Left lung (tissue), 10 donors: ENCODE data around the gene TCAP. TPM values are rescaled to one million over a fixed set of nuclear protein-coding genes. Genes with fewer than 3 reads are reported as not detected.

Source experiments
- ATAC-seq: fragments of 200-7000 bp; cut with Tn5 transposase; one replicate; pipeline ENCODE4 v1.9.1; 2020; ENCODE audit warnings: moderate library complexity
- DNase-seq, 4 donors: peaks; one replicate each; pipeline ENCODE4 v3.0.0-alpha.2; 2013 to 2020
- H3K27ac ChIP-seq, 2 donors: fragments of 200-600 bp; sonication (generic) in 1 of 2; one replicate each; pipeline versions ENCODE4 v1.5.0 to v1.8.0; 2020 to 2021
- H3K27me3 ChIP-seq, 2 donors: fragments of 200-600 bp; sonication (generic) in 1 of 2; one replicate each; pipeline versions ENCODE4 v1.5.0 to v1.8.0; 2020 to 2021
- H3K36me3 ChIP-seq, 2 donors: fragments of 200-600 bp; sonication (generic) in 1 of 2; one replicate each; pipeline versions ENCODE4 v1.5.0 to v1.8.0; 2020 to 2021
- H3K4me1 ChIP-seq, 2 donors: fragments of 200-600 bp; one replicate each; pipeline ENCODE4 v1.8.0; 2021
- H3K4me3 ChIP-seq, 2 donors: fragments of 200-600 bp; sonication (generic) in 1 of 2; one replicate each; pipeline versions ENCODE4 v1.5.0 to v1.8.0; 2020 to 2021; ENCODE audit warnings: mild to moderate bottlenecking in 1 of 2
- H3K9me3 ChIP-seq, 2 donors: fragments of 200-600 bp; sonication (generic) in 1 of 2; one replicate each; pipeline versions ENCODE4 v1.5.0 to v1.8.0; 2020 to 2021
- intact Hi-C, 2 donors: fragments of 100-400 bp; cut with DNase I; formaldehyde crosslinking; loops; one replicate each; pipeline versions ENCODE4 v1.11.2 to v1.14.2; 2022
- polyA plus RNA-seq, 6 donors: library from polyadenylated mRNA; unstranded; fragments of 120-200 nt; gene quantifications; one replicate each; pipeline ENCODE4 v1.2.1, GENCODE V29; 2013; ENCODE audit not compliant: insufficient read length in 6 of 6
- total RNA-seq, 2 donors: library from RNA; stranded (reverse); fragmentation: NEBNext Ultra II Directional; extraction: Animal tissue kit (Norgen Biotek cat#: 25700); gene quantifications; one replicate each; pipeline ENCODE4 v1.2.1, GENCODE V29; 2021
- TF ChIP-seq, protein P1 (sequence below), 2 donors: fragments of 200-600 bp; sonication (generic) in 1 of 2; IDR thresholded peaks; one replicate each; pipeline versions ENCODE4 v1.5.0 to v1.8.0; 2021; ENCODE audit warnings: antibody characterized with exemption in 2 of 2
- donor health status: DM: no; HTN: yes; CAD: no.
- donor health status: DM: no; HTN: no; CAD: no.

The TCAP gene
- total and polyA plus RNA-seq, 8 donors, result 1.3 to 2.6 (median 1.8) TPM

GRCh38 chr17:39699818-39700147 is 34.6 kb downstream of the TCAP start, which contains the start of gene ERBB2:
Gene ERBB2, plus strand, starts transcription at chr17:39700064. Its CDS starts 175 bp downstream, at chr17:39700239.
- Histone ChIP-seq H3K4me3 (peak within 1 kb of the TSS; percentile 54 to 67), H3K9me3 (no peaks in the 10 kb centered on the region), H3K36me3 (no peaks in the 10 kb centered on the region), H3K27ac (peak within 1 kb of the TSS; percentile 47 to 76), H3K27me3 (peaks cover 0 to 39% of the 10 kb centered on the region in 2 donors), H3K4me1 (peaks cover 12 to 35% of the 10 kb centered on the region in 2 donors)
- intact Hi-C loops, result no loop called here
- ATAC-seq, result peak; percentile 85
- DNase-seq, result peak in 3 of 4 donors; percentile 70 to 91 (median 79)
- TF ChIP-seq, protein P1, sequence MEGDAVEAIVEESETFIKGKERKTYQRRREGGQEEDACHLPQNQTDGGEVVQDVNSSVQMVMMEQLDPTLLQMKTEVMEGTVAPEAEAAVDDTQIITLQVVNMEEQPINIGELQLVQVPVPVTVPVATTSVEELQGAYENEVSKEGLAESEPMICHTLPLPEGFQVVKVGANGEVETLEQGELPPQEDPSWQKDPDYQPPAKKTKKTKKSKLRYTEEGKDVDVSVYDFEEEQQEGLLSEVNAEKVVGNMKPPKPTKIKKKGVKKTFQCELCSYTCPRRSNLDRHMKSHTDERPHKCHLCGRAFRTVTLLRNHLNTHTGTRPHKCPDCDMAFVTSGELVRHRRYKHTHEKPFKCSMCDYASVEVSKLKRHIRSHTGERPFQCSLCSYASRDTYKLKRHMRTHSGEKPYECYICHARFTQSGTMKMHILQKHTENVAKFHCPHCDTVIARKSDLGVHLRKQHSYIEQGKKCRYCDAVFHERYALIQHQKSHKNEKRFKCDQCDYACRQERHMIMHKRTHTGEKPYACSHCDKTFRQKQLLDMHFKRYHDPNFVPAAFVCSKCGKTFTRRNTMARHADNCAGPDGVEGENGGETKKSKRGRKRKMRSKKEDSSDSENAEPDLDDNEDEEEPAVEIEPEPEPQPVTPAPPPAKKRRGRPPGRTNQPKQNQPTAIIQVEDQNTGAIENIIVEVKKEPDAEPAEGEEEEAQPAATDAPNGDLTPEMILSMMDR (IDR thresholded peaks at IDR 0.05), result no peak

DNA sequence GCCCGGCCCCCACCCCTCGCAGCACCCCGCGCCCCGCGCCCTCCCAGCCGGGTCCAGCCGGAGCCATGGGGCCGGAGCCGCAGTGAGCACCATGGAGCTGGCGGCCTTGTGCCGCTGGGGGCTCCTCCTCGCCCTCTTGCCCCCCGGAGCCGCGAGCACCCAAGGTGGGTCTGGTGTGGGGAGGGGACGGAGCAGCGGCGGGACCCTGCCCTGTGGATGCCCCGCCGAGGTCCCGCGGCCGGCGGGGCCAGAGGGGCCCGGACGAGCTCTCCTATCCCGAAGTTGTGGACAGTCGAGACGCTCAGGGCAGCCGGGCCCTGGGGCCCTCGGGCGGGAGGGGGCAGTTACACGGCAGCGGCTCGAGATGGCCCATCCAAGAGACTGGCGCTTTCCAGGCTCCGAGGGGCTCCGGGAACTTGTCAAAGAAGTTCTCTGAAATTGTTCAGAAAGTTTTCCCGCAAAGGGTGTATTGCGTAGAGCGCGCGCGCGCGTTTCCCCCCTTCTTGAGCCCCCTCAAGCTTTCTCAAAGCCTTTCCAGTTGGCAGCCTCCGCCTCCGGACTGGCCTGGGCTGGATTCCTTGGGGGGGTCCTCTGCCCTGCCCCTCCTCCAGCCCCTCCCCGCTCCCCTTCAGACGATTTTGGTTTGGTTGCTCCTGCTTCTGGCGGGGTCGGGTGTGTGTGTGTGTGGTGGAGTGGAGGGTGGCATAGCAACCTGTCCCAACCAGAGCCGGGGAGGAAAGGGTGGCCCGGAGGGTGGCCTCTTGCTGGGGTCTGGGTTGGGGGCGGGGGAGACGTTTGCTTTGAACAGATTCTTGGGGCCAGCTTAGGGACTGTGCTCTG is 35.2 kb downstream of the TCAP start:
- intact Hi-C loops, result no loop called here
- ATAC-seq (peak; percentile 28), DNase-seq (peak in 3 of 4 donors; percentile 71 to 84 (median 84))
- Histone ChIP-seq H3K4me3 (peak overlapping the region; percentile 54 to 67), H3K9me3 (no peaks in the 10 kb centered on the region), H3K27ac (peak overlapping the region; percentile 47 to 76), H3K4me1 (peaks cover 17 to 41% of the 10 kb centered on the region in 2 donors), H3K36me3 (no peaks in the 10 kb centered on the region), H3K27me3 (peaks cover 0 to 39% of the 10 kb centered on the region in 2 donors)
- TF ChIP-seq, protein P1 (IDR thresholded peaks at IDR 0.05), result no peak

GRCh38 chr17:39701012-39701783 is 36.0 kb downstream of the TCAP start:
- Histone ChIP-seq H3K4me1 (peaks cover 19 to 41% of the 10 kb centered on the region in 2 donors), H3K4me3 (peak overlapping the region; percentile 54 to 67), H3K27me3 (peaks cover 0 to 39% of the 10 kb centered on the region in 2 donors), H3K9me3 (no peaks in the 10 kb centered on the region), H3K36me3 (no peaks in the 10 kb centered on the region), H3K27ac (no peak overlapping the region)
- intact Hi-C loops, result no loop called here
- DNase-seq, result peak in 1 of 4 donors; percentile 27
- no peak for ATAC-seq
- TF ChIP-seq, protein P1 (IDR thresholded peaks at IDR 0.05), result no peak

DNA sequence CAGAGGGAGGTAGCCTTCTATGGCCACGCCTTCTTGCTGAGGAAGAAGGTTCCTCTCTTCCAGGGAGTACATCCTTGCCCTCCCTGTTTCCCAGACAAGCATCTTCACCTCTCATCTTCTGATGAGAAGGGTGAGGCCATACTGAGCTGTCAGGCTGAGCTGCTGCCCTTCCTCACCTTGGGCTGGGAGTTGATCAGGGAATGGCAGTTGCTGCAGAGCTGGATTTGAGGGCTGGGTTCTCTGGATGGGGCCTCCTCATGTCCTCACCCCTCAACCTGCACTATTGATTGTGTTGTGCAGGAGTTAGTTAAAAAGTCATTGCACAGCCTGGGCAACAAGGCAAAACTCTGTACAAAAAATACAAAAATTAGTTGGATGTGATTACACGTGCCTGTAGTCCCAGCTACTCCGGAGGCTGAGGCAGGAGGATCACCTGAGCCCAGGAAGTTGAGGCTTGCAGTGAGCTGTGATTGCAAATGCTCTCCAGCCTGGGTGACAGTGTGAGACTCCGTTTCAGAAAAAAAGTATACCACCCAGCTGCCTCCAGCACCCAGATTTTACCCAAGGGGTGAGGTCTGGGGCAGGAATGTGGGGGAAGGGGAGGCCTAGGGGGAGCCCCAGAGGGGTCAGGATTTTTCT is 36.8 kb downstream of the TCAP start:
- Histone ChIP-seq H3K36me3 (no peaks in the 10 kb centered on the region), H3K4me1 (peaks cover 19 to 41% of the 10 kb centered on the region in 2 donors), H3K9me3 (no peaks in the 10 kb centered on the region), H3K27me3 (peaks cover 0 to 39% of the 10 kb centered on the region in 2 donors), H3K27ac (no peak overlapping the region), H3K4me3 (peak overlapping the region in 1 of 2 donors; percentile 67)
- TF ChIP-seq, protein P1 (IDR thresholded peaks at IDR 0.05), result no peak
- DNase-seq (peak in 1 of 4 donors; percentile 2), ATAC-seq (no peak)
- intact Hi-C loops, result no loop called here
